Thoracic aorta (tissue), 2 donors: ENCODE results near the gene NEURL3. TPM values are rescaled to one million over a fixed set of nuclear protein-coding genes. Genes with fewer than 3 reads are reported as not detected.
A peak's percentile ranks its signal among the peaks of the same experiment; 100 is the strongest.
"Not testable (repeated sequence)": the region's sequence is repeated elsewhere in the genome, so short reads cannot be mapped to it uniquely, and the experiment has no call there.

Source experiments
- ATAC-seq: fragments of 150-250 bp; one replicate; pipeline ENCODE4 v1.8.0; 2017; ENCODE audit warnings: low read depth; ENCODE audit not compliant: insufficient number of reproducible peaks, low FRiP score
- DNase-seq: peaks from one replicate; pipeline ENCODE4 v3.0.0-alpha.2; 2020; ENCODE audit warnings: low spot score
- H3K27ac ChIP-seq, 2 donors: fragments of 200-600 bp; sonication (generic); 1 replicate in 1 of 2; 2 replicates in 1 of 2; pipeline ENCODE4 v1.5.1; 2016; ENCODE audit warnings: mild to moderate bottlenecking in 2 of 2, moderate library complexity in 2 of 2
- H3K27me3 ChIP-seq: fragments of 200-600 bp; sonication (generic); replicated peaks from 2 replicates; pipeline ENCODE4 v1.6.0; 2016; ENCODE audit warnings: mild to moderate bottlenecking; ENCODE audit not compliant: insufficient read depth
- H3K36me3 ChIP-seq: fragments of 200-600 bp; sonication (generic); one replicate; pipeline ENCODE4 v1.5.1; 2016
- H3K4me1 ChIP-seq, 2 donors: fragments of 200-600 bp; sonication (generic); 1 replicate in 1 of 2; 2 replicates in 1 of 2; pipeline versions ENCODE4 v1.5.1 to v1.6.0; 2016; ENCODE audit warnings: low read depth in 2 of 2, mild to moderate bottlenecking in 1 of 2; ENCODE audit not compliant: control insufficient read depth in 1 of 2
- H3K4me3 ChIP-seq: fragments of 200-600 bp; sonication (generic); 2 replicates; pipeline ENCODE4 v1.5.1; 2016; ENCODE audit warnings: mild to moderate bottlenecking
- H3K9me3 ChIP-seq: fragments of 200-600 bp; sonication (generic); 2 replicates; pipeline ENCODE4 v1.5.1; 2016
- CTCF ChIP-seq: fragments of 200-600 bp; sonication (generic); IDR thresholded peaks from one replicate; pipeline ENCODE4 v1.5.1; 2019; ENCODE audit warnings: antibody characterized with exemption
- total RNA-seq, 2 donors: library from RNA; depleted of rRNA; stranded (reverse); fragments of >200 nt; gene quantifications; one replicate each; pipeline versions ENCODE4 v1.1.0 to v1.2.3, GENCODE V29; 2016

The NEURL3 gene
- not detected for total RNA-seq

GRCh38 chr2:96505231-96505889, at the start of gene NEURL3:
Gene NEURL3, minus strand, starts transcription at chr2:96505357. Its CDS starts 71 bp downstream, at chr2:96505286.
- no peaks in the 10 kb centered on the region for H3K36me3 ChIP-seq
- no peak for TF ChIP-seq CTCF
- H3K4me1 ChIP-seq = peaks cover 12 to 22% of the 10 kb centered on the region in 2 donors
- no peaks in the 10 kb centered on the region for H3K9me3 ChIP-seq
- DNase-seq (no peak), ATAC-seq (no peak)
- H3K27ac ChIP-seq = no peak within 1 kb of the TSS
- no peak within 1 kb of the TSS for H3K4me3 ChIP-seq
- H3K27me3 ChIP-seq = no peaks in the 10 kb centered on the region

DNA sequence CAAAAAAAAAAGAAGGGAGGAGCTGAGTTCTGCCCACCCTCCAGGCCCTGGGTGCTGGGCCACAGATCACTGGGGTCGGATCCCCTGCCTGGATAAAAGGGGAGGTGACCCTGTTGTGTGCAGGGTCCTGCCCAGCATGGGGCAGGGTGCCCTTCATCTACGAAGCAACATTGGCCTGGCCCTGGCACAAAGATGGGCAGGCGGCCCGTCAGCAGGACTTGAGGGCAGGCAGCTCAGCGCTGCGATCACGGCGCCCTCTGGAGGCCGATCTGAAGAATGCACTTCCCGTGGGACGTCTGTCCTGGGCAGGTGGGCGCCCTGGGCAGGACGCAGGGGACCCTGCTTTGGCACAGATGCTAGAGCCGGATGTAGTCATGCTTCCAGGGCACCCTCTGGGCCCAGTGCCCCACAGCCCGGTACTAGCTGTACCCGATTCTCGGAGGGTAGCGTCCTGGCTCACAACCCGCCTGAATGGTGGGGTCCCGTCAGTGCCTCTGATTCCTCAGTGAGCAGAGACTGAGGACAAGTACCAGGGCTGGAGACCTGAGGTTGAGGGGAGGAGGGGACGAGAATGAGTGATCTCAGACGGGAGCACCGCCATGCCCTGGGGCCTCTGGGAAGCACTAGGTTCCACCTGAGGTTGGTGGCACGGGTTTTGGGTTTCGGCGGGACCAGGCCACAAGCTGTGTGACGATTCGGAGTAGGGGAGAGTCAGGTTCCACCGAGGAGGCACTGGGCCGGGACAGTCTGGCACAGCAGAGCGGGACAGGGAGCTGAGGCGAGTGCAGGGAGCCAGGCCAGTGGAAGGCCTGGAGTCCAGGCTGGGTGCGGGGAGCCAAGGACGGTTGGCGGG, 49.4 kb upstream of the NEURL3 start:
- no peaks in the 10 kb centered on the region for H3K9me3 ChIP-seq
- peaks cover 35% of the 10 kb centered on the region for H3K36me3 ChIP-seq
- H3K4me1 ChIP-seq = peaks cover 0 to 24% of the 10 kb centered on the region in 2 donors
- peak overlapping the region; percentile 50 for H3K4me3 ChIP-seq
- DNase-seq = no peak
- peak; percentile 98 for TF ChIP-seq CTCF
- peak; percentile 67 for ATAC-seq
- peak overlapping the region; percentile 2 to 10 for H3K27ac ChIP-seq
- H3K27me3 ChIP-seq = no peaks in the 10 kb centered on the region

DNA sequence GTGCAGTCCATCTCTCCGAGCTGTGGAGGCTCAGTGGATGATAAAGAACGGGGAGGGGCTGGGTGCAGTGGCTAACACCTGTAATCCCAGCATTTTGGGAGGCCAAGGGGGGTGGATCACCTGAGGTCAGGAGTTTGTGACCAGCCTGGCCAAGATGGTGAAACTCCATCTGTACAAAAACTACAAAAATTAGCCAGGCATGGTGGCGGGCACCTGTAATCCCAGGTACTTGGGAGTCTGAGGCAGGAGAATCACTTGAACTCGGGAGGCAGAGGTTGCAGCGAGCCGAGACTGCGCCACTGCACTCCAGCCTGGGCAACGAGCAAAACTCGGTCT, 48.8 kb upstream of the NEURL3 start:
- peak overlapping the region; percentile 2 to 5 for H3K27ac ChIP-seq
- not testable (repeated sequence) for DNase-seq, H3K9me3 ChIP-seq, ATAC-seq, H3K27me3 ChIP-seq
- H3K36me3 ChIP-seq = peaks cover 41% of the 10 kb centered on the region
- H3K4me3 ChIP-seq = peak overlapping the region; percentile 50
- peaks cover 0 to 28% of the 10 kb centered on the region in 2 donors for H3K4me1 ChIP-seq

DNA sequence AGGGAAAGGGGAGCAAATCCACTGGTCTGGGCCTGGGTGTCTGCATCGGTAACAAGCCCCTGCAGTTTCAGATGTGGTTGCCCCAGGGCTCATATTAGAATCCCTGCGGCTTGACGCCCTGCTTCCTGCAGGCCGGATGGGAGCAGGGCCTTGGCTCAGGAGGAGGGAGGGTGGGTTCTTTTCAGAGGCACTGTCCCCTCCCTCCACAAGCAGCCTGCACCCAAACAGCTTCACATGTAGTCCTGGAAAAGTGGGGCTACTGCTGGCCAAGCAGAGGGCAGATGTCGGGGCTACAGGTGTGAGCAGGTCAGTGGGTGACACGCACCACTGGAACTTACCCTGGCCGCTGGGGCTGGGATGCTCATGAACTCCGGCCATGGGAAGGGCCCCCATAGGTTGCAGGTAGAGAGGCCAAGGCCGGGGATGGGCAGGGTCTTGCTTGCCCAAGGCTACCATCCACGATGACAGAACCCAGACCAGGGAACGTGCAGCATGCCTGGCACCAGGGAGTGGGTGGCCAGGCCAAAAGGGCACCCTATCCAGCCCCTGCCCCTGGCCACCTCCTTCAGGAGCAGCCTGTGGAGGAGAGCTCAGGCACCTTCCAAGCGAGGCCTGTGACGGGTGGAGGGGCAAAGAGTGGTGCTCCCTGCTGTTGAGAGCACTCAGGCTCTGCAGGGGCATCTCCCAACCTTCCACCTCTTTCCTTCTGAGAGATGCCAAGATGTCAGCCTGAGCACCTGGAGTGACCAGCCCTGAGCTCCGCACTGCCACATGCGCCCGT, 48.2 kb upstream of the NEURL3 start:
- Histone ChIP-seq H3K27ac (peak overlapping the region in 1 of 2 donors; percentile 5), H3K4me3 (no peak overlapping the region), H3K27me3 (no peaks in the 10 kb centered on the region), H3K4me1 (peaks cover under 1 to 34% of the 10 kb centered on the region in 2 donors), H3K36me3 (peaks cover 46% of the 10 kb centered on the region), H3K9me3 (no peaks in the 10 kb centered on the region)
- ATAC-seq = no peak
- no peak for DNase-seq
- no peak for TF ChIP-seq CTCF

DNA sequence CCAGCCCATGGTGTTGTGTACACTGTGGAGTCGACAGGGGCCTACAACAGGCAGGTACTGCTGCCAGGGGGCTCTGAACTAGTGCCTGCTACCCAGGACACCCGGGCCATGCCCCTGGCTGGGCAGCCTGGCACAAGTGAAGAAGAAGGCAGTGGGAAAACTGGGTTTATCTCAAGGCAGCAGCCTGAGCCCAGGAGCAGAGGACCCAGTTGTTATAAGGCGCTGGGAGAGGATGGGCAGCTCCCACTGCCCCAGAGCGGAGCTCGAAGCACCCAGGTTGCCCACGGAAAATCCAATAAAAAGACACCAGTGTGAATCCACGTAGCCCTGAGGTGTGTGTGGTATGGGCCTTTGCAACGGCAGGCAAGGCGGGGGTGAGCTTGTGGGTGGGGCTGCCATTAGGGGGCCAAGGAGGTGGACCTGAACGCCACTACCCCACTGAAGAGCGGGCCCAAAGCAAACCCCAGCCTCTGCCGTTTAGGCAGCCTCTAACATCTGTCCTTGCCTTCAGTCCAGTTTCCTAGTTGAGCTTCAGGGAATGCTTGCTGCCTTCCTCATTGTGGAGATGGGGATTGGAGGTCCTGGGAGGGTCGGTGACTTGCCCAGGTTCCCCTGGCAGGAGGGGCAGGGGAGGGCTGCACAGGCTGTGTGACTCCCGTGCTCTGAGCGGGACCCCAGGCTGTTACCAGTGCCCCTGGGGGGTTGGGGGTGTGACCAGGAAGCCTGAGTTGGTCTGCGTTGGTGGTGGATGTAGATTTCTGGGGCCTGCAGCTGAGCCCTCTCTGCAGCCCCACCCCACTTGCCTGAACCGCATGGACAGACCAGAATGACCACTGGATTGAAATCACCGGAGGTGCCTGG, 47.4 kb upstream of the NEURL3 start:
- H3K27ac ChIP-seq = no peak overlapping the region
- no peak for TF ChIP-seq CTCF
- no peak for ATAC-seq

More for the DNA sequence above, 47.4 kb upstream of the NEURL3 start:
- H3K4me3 ChIP-seq = no peak overlapping the region
- H3K36me3 ChIP-seq = peaks cover 49% of the 10 kb centered on the region
- no peaks in the 10 kb centered on the region for H3K27me3 ChIP-seq
- no peaks in the 10 kb centered on the region for H3K9me3 ChIP-seq
- peaks cover 6 to 42% of the 10 kb centered on the region in 2 donors for H3K4me1 ChIP-seq
- no peak for DNase-seq
